NCI-H2171 treated with DMSO at 0.1 percent for 48 hours (cell line): Measurements from ENCODE around the gene ERBB4.
"Not testable (repeated sequence)": the region's sequence is repeated elsewhere in the genome, so short reads cannot be mapped to it uniquely, and the experiment has no call there.

Experiments used
- DNase-seq: peaks from one replicate; lab custom pipeline; 2025; lab: John Stamatoyannopoulos, UW

ERBB4 gene

GRCh38 chr2:212076456-212076855 is 462.1 kb downstream of the ERBB4 start:
- DNase-seq: no peak

DNA sequence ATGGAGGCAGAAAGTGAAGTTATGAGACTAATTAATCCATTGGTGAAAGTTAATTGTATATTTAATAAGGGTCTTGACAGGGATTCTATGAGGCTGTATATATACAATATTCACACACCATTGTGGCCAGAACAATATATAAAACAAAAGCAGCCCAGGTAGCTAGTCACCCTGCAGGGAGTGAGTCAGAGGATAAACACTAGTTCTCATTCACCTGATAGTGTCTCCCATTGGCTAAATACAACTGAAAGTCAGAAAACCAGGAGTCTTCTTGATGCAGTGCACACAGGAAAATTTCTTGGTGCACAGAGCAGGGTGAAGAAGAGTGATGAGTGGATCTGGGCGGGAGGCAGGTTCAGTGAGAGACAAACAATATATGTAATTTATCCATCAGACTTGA is 465.2 kb downstream of the ERBB4 start:
- DNase-seq: no peak

DNA sequence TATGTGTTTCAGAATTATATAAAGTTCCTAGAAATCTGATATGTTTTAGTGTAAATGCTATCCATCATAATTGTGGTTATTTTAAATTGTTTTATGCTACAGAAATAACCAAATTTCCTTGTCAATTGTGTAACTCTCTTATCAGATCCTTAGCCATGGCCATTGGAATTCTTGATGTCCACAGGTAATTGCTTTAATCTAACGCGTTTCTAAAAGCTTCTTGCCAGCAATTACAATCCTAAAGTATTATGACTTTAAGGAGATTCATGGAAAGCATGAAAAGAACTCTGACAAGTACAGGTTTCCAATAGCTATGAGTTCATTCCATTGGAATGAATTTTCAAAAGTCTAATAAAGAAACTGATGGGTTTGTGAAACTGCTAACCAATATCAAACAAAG is 472.1 kb downstream of the ERBB4 start:
- DNase-seq: no peak

GRCh38 chr2:212064318-212064717 is 474.3 kb downstream of the ERBB4 start:
- no peak for DNase-seq

DNA sequence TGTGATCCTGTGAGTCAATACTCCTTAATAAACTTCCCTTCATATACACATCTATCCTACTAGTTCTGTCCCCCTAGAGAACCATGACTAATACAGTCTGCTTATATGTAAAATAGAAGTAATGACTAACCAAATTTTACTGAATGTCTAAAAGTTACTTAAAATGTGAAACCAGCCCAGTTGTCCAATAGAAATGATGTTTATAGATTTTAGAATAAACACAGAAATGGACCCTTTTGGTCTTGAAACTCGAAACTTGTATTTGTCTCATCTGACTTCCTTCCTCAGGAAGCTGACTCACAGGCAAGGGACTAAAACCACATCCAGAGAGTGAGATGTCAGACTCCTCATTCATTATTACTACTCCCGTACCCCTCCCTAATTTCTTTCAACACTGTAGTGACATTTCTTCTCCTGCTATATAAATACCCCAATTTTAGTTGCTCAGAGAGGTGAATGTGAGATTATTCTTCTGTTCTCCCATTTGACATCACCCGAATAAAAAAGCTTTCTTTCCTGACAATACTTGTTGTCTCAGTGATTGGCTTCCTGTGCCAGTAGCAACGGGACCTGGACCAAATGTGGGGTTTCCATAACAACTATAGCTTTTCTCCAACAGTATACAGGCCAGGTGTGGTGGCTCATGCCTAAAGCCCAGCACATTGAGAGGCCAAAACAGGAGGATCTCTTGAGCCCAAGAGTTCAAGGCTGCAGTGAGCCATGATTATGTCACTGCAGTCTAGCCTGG is 486.0 kb downstream of the ERBB4 start:
- no peak for DNase-seq

- DNase-seq: no peak
Measured at GRCh38 chr2:212050871-212051270, 487.7 kb downstream of the ERBB4 start.

DNA sequence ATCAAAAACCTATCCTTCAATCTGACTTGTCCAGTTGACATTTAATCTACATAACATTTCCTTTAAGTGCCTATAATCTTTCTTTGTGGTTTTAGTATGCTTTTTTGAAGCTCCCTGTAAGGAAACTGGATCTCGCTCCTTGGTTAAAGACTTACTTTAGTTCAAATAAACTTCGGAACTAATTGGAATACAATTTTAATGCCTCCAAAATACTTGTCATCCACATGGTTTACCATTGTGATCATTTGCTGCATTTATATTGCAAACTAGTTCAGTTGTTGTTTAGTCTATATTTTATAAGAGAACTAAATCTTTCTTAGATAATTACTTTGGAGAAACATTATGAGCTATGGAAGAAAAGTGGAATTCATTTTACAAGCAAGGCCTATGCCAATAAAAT is 496.0 kb downstream of the ERBB4 start:
- DNase-seq: no peak

DNA sequence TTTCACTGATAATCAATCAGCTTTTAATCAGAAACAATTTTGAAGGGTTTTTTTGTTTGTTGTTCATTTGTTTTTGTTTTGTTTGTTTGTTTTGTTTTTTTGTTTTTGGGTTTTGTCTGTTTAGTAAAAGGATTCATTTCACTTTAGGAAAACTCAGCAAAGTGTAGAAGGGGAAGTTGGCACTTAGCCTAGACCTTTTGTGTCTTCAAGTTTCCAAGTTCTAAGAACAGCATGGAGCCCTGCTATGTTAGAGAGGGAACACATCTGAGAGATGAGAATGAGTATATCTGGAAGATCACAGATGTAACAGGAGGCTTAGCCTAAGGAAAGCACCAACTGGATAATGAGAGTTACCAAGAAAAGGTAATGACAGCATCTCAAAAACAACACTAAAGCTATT is 501.5 kb downstream of the ERBB4 start:
- no peak for DNase-seq

DNA sequence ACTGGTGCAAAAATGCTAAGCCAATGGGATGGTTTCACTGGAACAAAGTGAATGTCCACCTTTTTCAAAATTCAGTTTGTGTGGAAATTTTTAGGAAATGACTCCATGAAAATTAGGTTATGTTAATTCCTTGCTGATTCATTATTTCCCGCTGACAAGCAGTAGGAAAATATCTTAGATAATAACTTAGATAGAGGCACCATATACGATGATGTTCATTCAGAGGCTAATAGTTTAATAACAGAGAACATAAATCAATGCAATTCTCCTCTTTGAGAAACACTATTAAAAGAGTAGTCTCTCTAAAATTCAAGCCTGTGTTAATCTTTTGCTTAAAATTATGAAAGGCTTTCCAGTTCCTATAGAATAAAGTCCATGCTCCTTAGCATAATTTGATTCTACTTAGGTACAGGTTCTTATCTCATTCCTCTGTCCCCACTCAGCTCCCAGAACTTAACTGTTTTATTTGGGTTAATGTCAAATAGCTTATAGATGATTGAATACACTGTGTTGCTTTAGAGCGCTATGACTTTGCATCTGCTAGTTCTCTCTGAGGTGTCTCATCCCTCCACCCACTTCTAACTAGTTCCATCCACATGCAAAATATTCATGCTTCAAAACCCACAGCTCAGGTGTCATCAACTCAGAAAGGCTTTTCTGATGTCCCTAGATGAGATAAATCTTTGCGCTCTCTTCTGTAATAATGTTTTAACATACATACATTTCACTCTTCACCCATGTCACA is 503.6 kb downstream of the ERBB4 start:
- DNase-seq: no peak

DNA sequence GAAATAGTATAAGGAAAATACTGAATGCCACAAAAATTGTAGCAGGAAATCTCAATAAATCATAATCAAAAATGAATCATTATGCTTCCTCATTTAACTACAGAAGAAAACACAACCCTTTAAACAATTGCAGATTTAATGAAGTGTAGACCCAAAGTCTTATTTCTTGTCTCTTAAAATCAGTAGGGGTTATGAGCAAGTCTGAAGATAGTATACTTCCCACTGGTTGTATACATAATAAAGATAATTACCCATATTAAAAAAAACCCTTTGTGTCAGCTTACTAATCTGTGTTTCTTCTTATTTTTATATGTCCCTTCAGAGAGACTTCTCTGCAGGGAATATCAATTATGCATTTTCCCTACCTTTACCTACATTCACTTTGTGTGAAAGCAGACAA is 504.7 kb downstream of the ERBB4 start:
- DNase-seq: no peak

GRCh38 chr2:212032536-212033219 is 505.9 kb downstream of the ERBB4 start:
- no peak for DNase-seq

DNA sequence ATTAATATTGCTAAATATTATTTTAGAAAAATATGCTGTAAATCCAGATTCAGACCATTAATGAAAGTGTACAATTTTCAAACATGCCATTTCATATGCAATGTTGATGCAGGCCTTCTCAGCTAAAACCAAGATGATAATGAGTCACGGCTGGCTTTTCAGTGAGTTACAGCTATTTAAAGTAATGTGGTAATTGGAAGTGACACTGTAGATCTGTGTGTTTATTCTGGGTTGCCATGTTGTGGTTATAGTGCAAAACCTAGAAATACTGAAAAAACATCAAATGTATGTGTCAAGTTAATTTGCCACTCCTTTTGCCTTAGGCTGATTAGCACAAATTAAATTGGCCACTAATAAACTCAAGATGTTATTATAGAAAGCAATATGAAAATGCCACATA is 506.6 kb downstream of the ERBB4 start:
- no peak for DNase-seq

- DNase-seq: no peak
Measured at GRCh38 chr2:212030709-212031108, 507.9 kb downstream of the ERBB4 start.

DNA sequence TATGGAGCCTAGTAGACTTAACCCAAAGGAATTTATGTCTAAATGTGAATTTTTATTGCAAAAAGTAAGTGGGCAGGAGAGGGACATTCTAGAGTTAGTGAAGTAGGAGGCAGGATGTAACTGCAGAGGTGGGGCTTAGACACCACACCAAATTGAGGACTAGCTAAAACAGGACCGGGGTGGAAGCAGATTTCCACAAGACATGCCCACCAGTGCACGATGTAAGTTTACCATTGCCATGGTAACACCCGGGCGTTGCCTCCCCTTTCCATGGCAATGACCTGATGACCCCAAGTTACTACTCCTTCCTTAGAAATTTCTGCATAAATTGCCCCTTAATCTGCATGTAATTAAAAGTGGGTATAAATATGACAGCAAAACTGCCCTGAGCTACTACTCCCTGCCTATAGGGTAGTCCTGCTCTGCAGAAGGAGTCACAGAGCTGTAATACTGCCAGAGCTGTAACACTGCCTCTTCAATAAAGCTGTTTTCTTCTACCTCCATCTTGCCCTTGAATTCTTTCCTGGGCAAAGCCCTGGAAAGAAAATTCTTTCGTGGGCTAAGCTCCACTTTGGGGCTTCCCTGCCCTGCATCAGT is 509.7 kb downstream of the ERBB4 start:
- no peak for DNase-seq

DNA sequence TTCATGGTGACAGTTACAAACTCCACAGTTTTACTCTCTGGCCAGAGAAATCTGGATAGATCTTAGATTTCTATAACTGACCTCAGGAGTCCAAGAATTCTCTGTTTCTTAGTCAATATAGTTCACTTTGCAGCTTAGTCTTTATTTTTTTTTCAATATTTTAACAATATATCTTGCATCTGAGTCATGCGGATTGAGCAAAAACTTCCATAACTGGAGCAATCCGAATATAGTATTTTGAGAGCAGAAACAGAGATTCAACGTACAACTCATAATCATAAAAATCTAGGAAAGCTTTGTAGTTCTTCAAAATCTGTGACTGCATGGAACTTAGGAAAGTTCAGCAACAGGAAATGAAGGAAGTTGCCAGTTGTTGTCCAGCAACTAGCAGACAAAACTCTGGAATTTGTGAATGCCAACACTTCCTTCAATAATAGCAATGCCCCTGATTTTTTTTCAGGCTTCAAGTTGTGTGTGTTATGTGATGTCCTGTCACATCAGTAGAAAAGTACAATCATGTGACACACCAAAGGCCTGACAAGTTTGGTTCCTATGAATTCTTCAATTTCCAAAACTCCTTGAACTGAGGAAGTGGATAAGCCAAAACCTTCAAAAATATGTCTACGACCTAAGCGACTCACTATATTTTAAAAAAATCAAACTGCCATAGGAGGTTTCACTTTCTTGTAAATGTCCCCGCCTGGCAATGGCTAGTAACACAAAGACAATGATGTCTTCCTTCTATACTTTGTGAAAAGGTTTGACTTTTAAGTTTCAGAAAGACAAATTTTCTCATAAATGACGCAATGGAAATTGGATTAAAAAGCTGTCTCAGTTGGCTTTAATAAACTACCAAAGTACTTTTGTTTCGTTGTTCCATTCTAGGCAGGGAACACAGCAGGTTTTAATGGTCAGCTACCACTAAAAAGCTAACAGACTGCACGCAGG is 510.6 kb downstream of the ERBB4 start:
- no peak for DNase-seq

DNA sequence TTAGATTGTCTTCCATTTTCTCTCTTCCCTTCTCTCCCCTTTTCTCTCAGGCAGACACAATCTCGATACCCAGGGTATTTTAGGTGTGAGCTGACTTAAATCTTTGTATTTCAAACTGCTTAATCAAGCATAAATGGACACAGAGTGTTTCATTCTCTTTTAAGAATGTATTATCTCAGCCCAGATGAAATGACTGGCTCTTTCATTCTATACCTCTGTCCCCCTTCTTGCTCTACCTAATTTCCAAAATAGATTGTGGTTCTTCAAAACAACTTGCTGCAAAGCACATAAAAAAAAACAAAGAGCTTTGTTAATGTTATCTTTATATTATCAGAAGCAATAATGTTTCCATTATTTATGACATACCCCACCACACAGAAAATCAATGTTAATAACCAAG is 514.6 kb downstream of the ERBB4 start:
- no peak for DNase-seq

DNA sequence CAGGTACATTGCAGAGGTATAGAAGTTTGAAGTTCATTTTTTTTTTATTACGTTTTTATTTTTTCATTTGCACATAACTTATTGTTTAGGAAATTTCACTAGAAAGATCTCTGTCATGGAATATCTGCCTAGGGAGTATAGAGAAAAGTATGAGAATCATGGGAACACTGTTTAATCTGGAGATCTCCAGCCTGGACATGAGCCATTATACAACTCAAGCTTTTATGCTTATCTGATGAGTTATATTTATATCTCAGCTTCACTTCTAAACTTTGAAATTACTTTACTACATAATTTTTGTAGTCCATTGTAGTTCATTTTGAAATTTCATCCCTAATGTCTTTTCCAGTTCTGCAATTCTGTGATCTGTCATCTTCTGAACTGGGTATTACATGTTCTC is 515.6 kb downstream of the ERBB4 start:
- DNase-seq: no peak

GRCh38 chr2:212021947-212022346 is 516.7 kb downstream of the ERBB4 start:
- no peak for DNase-seq

DNA sequence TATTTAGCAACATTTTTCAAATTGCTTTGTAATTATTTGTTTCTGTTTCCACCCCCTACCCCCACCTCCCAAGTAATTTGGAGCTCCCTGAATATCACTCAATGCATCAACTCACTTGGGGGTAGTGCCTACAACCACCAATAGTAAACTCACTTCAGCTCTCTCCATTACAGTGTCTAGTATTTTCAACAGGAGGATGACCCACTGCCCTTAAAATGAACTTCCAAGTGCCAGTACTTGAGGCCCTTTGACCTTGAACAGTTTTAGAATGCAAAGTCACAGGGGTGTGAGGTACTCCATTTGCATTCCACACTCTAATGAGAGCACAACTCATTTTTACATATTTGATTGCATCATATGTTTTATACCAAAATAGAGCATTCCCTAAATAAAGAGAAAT is 523.0 kb downstream of the ERBB4 start:
- DNase-seq: no peak

DNA sequence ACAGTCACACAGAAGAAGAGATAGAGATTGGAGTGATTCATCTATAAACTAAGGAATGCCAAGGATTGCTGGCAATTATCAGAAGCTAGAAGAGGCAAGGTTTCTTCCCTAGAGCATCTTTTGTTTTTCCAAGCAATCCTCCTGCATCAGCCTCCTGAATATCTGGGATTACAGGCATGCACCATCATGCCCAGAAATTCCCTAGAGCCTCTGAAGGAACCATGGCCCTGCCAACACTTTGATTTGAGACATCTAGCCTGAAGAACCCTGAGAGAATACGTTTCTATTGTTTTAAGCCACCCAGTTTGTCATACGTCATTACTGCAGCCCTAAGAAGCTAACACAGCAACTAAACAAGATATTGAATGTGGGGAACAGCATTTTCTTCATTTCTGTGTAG is 525.0 kb downstream of the ERBB4 start:
- DNase-seq: no peak

DNA sequence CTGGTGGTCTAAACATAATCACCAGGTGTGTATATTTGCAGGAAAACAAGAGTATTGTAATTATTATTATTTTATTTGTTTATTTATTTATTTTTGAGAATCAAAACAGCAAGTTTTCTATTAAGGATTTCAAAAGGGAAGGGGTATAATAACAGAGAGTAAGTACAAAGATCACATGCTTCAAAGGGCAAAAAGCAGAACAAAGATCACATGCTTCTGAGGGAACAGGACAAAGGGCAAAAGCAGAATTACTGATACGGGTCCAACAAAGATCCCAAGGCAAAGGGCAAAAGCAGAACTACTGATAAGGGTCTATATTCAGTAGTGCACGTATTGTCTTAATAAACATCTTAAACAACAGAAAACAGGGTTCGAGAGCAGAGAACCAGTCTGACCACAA is 528.3 kb downstream of the ERBB4 start:
- not testable (repeated sequence) for DNase-seq

DNA sequence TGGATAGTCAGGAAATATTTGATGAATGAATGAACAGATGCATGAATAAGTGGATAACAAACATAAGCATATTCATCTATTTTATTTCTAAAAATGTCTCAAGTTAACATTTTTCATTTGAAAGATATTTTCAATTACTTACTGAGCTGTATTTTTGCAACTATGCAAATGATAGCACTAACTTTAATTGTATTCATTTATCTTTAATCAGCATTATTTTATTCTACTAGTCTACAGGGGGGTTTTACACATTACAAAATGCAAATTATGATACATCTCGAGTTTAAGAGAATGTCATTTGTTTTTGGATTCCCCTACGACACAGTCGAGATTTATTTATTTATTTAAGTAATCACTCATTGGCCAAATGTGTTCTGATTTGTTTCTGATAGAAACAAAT is 530.6 kb downstream of the ERBB4 start:
- no peak for DNase-seq
